Measurements from ENCODE around the gene TTC9C.
"Not testable (repeated sequence)": the region's sequence is repeated elsewhere in the genome, so short reads cannot be mapped to it uniquely, and the experiment has no call there.

The TTC9C gene

GRCh38 chr11:62709247-62710000, 18.9 kb upstream of the TTC9C start:
- peak; percentile 91 for DNase-seq (ENCODE audit: low read depth)

- no peak for DNase-seq (ENCODE audit: low read depth)
Observed at GRCh38 chr11:62710001-62710345, 18.3 kb upstream of the TTC9C start.

- DNase-seq (ENCODE audit: low read depth) = no peak
Observed at GRCh38 chr11:62712276-62712812, 15.9 kb upstream of the TTC9C start.

GRCh38 chr11:62712861-62713260, 15.4 kb upstream of the TTC9C start:
- no peak for DNase-seq (ENCODE audit: low read depth)

GRCh38 chr11:62713343-62713742, 14.9 kb upstream of the TTC9C start:
- no peak for DNase-seq (ENCODE audit: low read depth)

GRCh38 chr11:62715150-62716130, 12.8 kb upstream of the TTC9C start:
- DNase-seq (ENCODE audit: low read depth) = no peak

GRCh38 chr11:62716206-62716605, 12.1 kb upstream of the TTC9C start:
- DNase-seq (ENCODE audit: low read depth) = no peak

GRCh38 chr11:62716816-62717215, 11.5 kb upstream of the TTC9C start:
- no peak for DNase-seq (ENCODE audit: low read depth)

- DNase-seq (ENCODE audit: low read depth) = no peak
Observed at GRCh38 chr11:62719302-62719978, 8.8 kb upstream of the TTC9C start.

GRCh38 chr11:62721994-62722393, 6.3 kb upstream of the TTC9C start:
- no peak for DNase-seq (ENCODE audit: low read depth)

GRCh38 chr11:62724171-62724570, 4.1 kb upstream of the TTC9C start:
- no peak for DNase-seq (ENCODE audit: low read depth)

- DNase-seq (ENCODE audit: low read depth) = no peak
Observed at GRCh38 chr11:62725646-62726045, 2.6 kb upstream of the TTC9C start.

- no peak for DNase-seq (ENCODE audit: low read depth)
Observed at GRCh38 chr11:62726156-62726914, 2.0 kb upstream of the TTC9C start.

GRCh38 chr11:62726915-62727164, 1.4 kb upstream of the TTC9C start:
- DNase-seq (ENCODE audit: low read depth) = no peak

GRCh38 chr11:62727165-62727871, 968 bp upstream of the TTC9C start, which contains the start of gene HNRNPUL2:
Gene HNRNPUL2, minus strand, starts transcription at chr11:62727457. Its CDS starts 301 bp downstream, at chr11:62727156.
- peak; percentile 96 for DNase-seq (ENCODE audit: low read depth)

GRCh38 chr11:62727872-62728170, 465 bp upstream of the TTC9C start:
- DNase-seq (ENCODE audit: low read depth) = peak; percentile 63

GRCh38 chr11:62730076-62730475, 1.8 kb downstream of the TTC9C start:
- DNase-seq (ENCODE audit: low read depth) = not testable (repeated sequence)

GRCh38 chr11:62732830-62733229, 4.5 kb downstream of the TTC9C start:
- no peak for DNase-seq (ENCODE audit: low read depth)

- DNase-seq (ENCODE audit: low read depth) = no peak
Observed at GRCh38 chr11:62737196-62737595, 8.9 kb downstream of the TTC9C start.

GRCh38 chr11:62747475-62748160, 19.3 kb downstream of the TTC9C start:
- DNase-seq (ENCODE audit: low read depth) = no peak

GRCh38 chr11:62749931-62750330, 21.6 kb downstream of the TTC9C start:
- not testable (repeated sequence) for DNase-seq (ENCODE audit: low read depth)

Measured in activated T-cell treated with anti-CD3 and anti-CD28 coated beads for 1 hour (primary cell).